H1 (cell line): ENCODE results near the gene MYO7B. TPM values are rescaled to one million over a fixed set of nuclear protein-coding genes. Genes with fewer than 3 reads are reported as not detected.
A peak's percentile ranks its signal among the peaks of the same experiment; 100 is the strongest.

ENCODE experiments used
- CHD1 ChIP-seq: IDR thresholded peaks from 2 replicates; pipeline ENCODE4 v1.6.1; 2012; ENCODE audit warnings: low read depth, low read length, improper control_type of control experiment
- CHD7 ChIP-seq: fragments of 300-600 bp; sonication (generic); IDR thresholded peaks from 2 replicates; pipeline ENCODE4 v1.7.1; 2012; ENCODE audit warnings: low read length, moderate library complexity, mild to moderate bottlenecking, inconsistent platforms; ENCODE audit not compliant: insufficient replicate concordance
- CTCF ChIP-seq, 3 experiments: IDR thresholded peaks; 1 replicate in 2 of 3; 2 replicates in 1 of 3; pipeline versions ENCODE4 v1.5.1 to v1.6.1; 2011; ENCODE audit warnings: low read length in 3 of 3, mild to moderate bottlenecking in 3 of 3, inconsistent platforms in 2 of 3, low read depth in 1 of 3, moderate library complexity in 1 of 3; ENCODE audit not compliant: insufficient read depth in 1 of 3; ENCODE audit errors: control extremely low read depth in 1 of 3
- RNF2 ChIP-seq: fragments of 200-900, 300-1000 bp; sonication (generic); IDR thresholded peaks from 2 replicates; pipeline ENCODE4 v1.7.1; 2016; ENCODE audit warnings: borderline replicate concordance, low read depth, mild to moderate bottlenecking, antibody characterized with exemption, low read length; ENCODE audit not compliant: poor library complexity, severe bottlenecking; ENCODE audit errors: missing control alignments
- polyA plus RNA-seq, 7 experiments: library from polyadenylated mRNA; depleted of rRNA in 3 of 7; stranded (reverse) in 5 of 7; unstranded in 2 of 7; fragments of >200 nt in 5 of 7; fragments of 200-250 nt in 2 of 7; gene quantifications; 1 replicate in 5 of 7; 2 replicates in 1 of 7; 4 replicates in 1 of 7; pipeline versions ENCODE4 v1.2.1 to v1.2.3, GENCODE V29; 2011 to 2013; ENCODE audit warnings: missing spikeins in 2 of 7, mixed read lengths in 2 of 7
- total RNA-seq: library from RNA; stranded (reverse); fragmentation: NEBNext Ultra II Directional; extraction: Animal tissue kit (Norgen Biotek cat#: 25700); gene quantifications from 2 replicates; pipeline ENCODE4 v1.2.1, GENCODE V29; 2021
- TF ChIP-seq, protein P1 (sequence below): IDR thresholded peaks from 2 replicates; pipeline ENCODE4 v1.6.1; 2012; ENCODE audit warnings: inconsistent platforms

The MYO7B gene
- total and polyA plus RNA-seq, 2 of the 8 experiments (the other 6 are each of a cell fraction or from before 2014, with no cell fraction given): not detected

DNA sequence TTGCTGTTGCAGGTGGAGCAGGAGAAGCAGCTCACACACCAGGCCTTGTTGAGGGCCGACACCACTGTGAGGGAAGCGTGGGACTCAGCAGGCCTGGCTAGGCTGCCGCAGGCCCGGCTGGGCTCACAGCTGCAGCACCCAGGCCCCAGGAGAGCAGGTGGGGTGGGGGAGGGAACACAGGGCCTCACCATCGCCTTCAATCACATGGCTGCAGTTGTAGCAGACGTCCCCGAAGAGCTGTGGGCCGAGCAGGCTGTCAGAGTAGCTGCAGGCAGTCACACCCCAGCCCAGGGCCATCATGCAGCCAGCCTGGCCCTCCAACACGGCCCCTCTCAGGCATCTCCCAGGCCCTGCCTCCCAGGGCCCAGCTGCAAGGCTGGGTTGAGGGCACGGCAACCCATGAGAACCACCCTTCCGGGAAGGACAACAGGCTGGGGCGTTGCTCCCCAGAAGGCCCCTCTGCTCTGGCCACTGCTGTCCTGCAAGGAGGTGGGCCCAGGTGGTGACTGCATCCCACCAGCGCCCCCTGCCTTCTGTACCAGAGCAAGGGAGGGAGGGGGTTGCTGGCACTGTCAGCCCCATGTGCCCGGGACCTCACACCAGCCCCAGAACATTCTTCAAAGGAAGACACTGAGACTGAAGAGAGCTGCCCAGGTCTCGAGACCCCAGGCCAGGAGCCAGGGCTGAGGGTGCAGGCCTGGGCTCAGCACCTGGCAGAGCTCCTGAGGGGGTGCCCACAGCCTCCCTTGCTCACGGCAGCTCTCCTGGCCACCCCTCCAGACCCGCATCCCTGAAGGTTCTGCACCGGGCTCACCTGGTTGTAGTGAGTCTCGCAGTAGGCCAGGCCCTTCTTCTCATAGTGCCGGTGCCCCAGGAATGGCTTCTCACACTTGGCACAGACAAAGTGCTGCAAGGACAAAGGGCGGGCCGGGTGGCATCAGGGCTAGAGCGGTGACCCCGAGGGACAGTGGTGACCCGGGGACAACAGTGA is 104.9 kb downstream of the MYO7B start (continued):
- TF ChIP-seq CHD1 (no peak), CHD7 (no peak), RNF2 (no peak), CTCF (IDR thresholded peaks at IDR 0.05; ENCODE audit: control extremely low read depth in 1 of 3, insufficient read depth in 1 of 3, low read depth in 1 of 3, low read length in 3 of 3) (peak in 2 of 3 experiments; percentile 61 to 79; a peak in 3 of 4 replicates)
- TF ChIP-seq, protein P1, sequence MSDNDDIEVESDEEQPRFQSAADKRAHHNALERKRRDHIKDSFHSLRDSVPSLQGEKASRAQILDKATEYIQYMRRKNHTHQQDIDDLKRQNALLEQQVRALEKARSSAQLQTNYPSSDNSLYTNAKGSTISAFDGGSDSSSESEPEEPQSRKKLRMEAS: peak; percentile 75
